ENCODE measurements around the gene CDH15. TPM values are rescaled to one million over a fixed set of nuclear protein-coding genes. Genes with fewer than 3 reads are reported as not detected.
A peak's percentile ranks its signal among the peaks of the same experiment; 100 is the strongest.

CDH15 gene
- total RNA-seq, 1 experiment from 2014 or later = not detected

GRCh38 chr16:89145406-89146161 lies 26.0 kb upstream of the CDH15 start:
- BruUV-seq (replicated peaks) = no TSS peak
- H3K36me3 Mint-ChIP-seq (ENCODE audit: insufficient read depth, unreplicated experiment) = peaks cover 28% of the 10 kb centered on the region

GRCh38 chr16:89146211-89147005 lies 25.1 kb upstream of the CDH15 start:
- intact Hi-C loops (cut with micrococcal nuclease; ENCODE audit: unreplicated experiment) = no loop called here
- Mint-ChIP-seq H3K9me3 (ENCODE audit: low read depth, unreplicated experiment) (peaks cover 13% of the 10 kb centered on the region), H3K4me1 (ENCODE audit: low read depth, unreplicated experiment) (no peaks in the 10 kb centered on the region), H3K27ac (ENCODE audit: unreplicated experiment) (no peak overlapping the region), H3K4me3 (ENCODE audit: low read depth, unreplicated experiment) (no peak overlapping the region), H3K36me3 (ENCODE audit: insufficient read depth, unreplicated experiment) (peaks cover 32% of the 10 kb centered on the region), H3K27me3 (ENCODE audit: unreplicated experiment) (no peaks in the 10 kb centered on the region)
- no TSS peak for BruUV-seq (replicated peaks)
- DNase-seq = no peak
- TF ChIP-seq CTCF (IDR thresholded peaks at IDR 0.05; ENCODE audit: unreplicated experiment) = no peak
- CTCF ChIA-PET = no interaction called here

More at GRCh38 chr16:89145406-89146161, 26.0 kb upstream of the CDH15 start:
- Mint-ChIP-seq H3K4me3 (ENCODE audit: low read depth, unreplicated experiment) (no peak overlapping the region), H3K27ac (ENCODE audit: unreplicated experiment) (no peak overlapping the region), H3K9me3 (ENCODE audit: low read depth, unreplicated experiment) (peaks cover 13% of the 10 kb centered on the region), H3K4me1 (ENCODE audit: low read depth, unreplicated experiment) (no peaks in the 10 kb centered on the region), H3K27me3 (ENCODE audit: unreplicated experiment) (no peaks in the 10 kb centered on the region)
- no peak for DNase-seq
- TF ChIP-seq CTCF (IDR thresholded peaks at IDR 0.05; ENCODE audit: unreplicated experiment) = no peak
- CTCF ChIA-PET = no interaction called here
- intact Hi-C loops (cut with micrococcal nuclease; ENCODE audit: unreplicated experiment) = no loop called here

GRCh38 chr16:89147085-89147817 lies 24.3 kb upstream of the CDH15 start:
- no TSS peak for BruUV-seq (replicated peaks)
- H3K9me3 Mint-ChIP-seq (ENCODE audit: low read depth, unreplicated experiment) = peaks cover 13% of the 10 kb centered on the region
- no peak for DNase-seq
- intact Hi-C loops (cut with micrococcal nuclease; ENCODE audit: unreplicated experiment) = no loop called here
- H3K4me3 Mint-ChIP-seq (ENCODE audit: low read depth, unreplicated experiment) = no peak overlapping the region
- no peaks in the 10 kb centered on the region for H3K27me3 Mint-ChIP-seq (ENCODE audit: unreplicated experiment)
- CTCF ChIA-PET = no interaction called here
- H3K27ac Mint-ChIP-seq (ENCODE audit: unreplicated experiment) = peak overlapping the region; percentile 69
- TF ChIP-seq CTCF (IDR thresholded peaks at IDR 0.05; ENCODE audit: unreplicated experiment) = no peak
- no peaks in the 10 kb centered on the region for H3K4me1 Mint-ChIP-seq (ENCODE audit: low read depth, unreplicated experiment)
- peaks cover 33% of the 10 kb centered on the region for H3K36me3 Mint-ChIP-seq (ENCODE audit: insufficient read depth, unreplicated experiment)

GRCh38 chr16:89149386-89149785 lies 22.2 kb upstream of the CDH15 start:
- BruUV-seq (replicated peaks) = no TSS peak
- CTCF ChIA-PET = no interaction called here
- no peak overlapping the region for H3K4me3 Mint-ChIP-seq (ENCODE audit: low read depth, unreplicated experiment)
- peak overlapping the region; percentile 7 for H3K27ac Mint-ChIP-seq (ENCODE audit: unreplicated experiment)
- peaks cover 4% of the 10 kb centered on the region for H3K4me1 Mint-ChIP-seq (ENCODE audit: low read depth, unreplicated experiment)
- peaks cover 4% of the 10 kb centered on the region for H3K27me3 Mint-ChIP-seq (ENCODE audit: unreplicated experiment)
- no peak for TF ChIP-seq CTCF (IDR thresholded peaks at IDR 0.05; ENCODE audit: unreplicated experiment)
- DNase-seq = no peak
- peaks cover 13% of the 10 kb centered on the region for H3K9me3 Mint-ChIP-seq (ENCODE audit: low read depth, unreplicated experiment)
- intact Hi-C loops (cut with micrococcal nuclease; ENCODE audit: unreplicated experiment) = no loop called here
- H3K36me3 Mint-ChIP-seq (ENCODE audit: insufficient read depth, unreplicated experiment) = peaks cover 45% of the 10 kb centered on the region
